Endodermal cell (in vitro differentiated cells): ENCODE results near the gene COASY. TPM values are rescaled to one million over a fixed set of nuclear protein-coding genes. Genes with fewer than 3 reads are reported as not detected.
A peak's percentile ranks its signal among the peaks of the same experiment; 100 is the strongest.

Experiments
- DNase-seq: peaks from one replicate; pipeline ENCODE4 v3.0.0-alpha.2; 2017
- H3K27ac ChIP-seq: 2 replicates; pipeline ENCODE4 v1.5.1; 2013; ENCODE audit warnings: mild to moderate bottlenecking, low read depth, low read length, moderate library complexity
- H3K27me3 ChIP-seq: 2 replicates; pipeline ENCODE4 v1.6.1; 2013; ENCODE audit warnings: mild to moderate bottlenecking, low read length, moderate library complexity; ENCODE audit not compliant: insufficient read depth, control insufficient read depth, poor library complexity, severe bottlenecking
- H3K36me3 ChIP-seq: 2 replicates; pipeline ENCODE4 v1.7.0; 2013; ENCODE audit warnings: mild to moderate bottlenecking, low read length, moderate library complexity; ENCODE audit not compliant: control insufficient read depth, insufficient read depth
- H3K4me1 ChIP-seq: one replicate; pipeline ENCODE4 v1.7.0; 2013; ENCODE audit warnings: low read length; ENCODE audit not compliant: control insufficient read depth, insufficient read depth
- H3K4me3 ChIP-seq: 2 replicates; pipeline ENCODE4 v1.5.1; 2013; ENCODE audit warnings: mild to moderate bottlenecking, low read length, moderate library complexity
- H3K9ac ChIP-seq: 2 replicates; pipeline ENCODE4 v1.6.1; 2013; ENCODE audit warnings: mild to moderate bottlenecking, low read length, moderate library complexity; ENCODE audit not compliant: poor library complexity, severe bottlenecking; ENCODE audit errors: extremely low read depth
- H3K9me3 ChIP-seq: 2 replicates; pipeline ENCODE4 v1.6.1; 2013; ENCODE audit warnings: mild to moderate bottlenecking, low read length, moderate library complexity; ENCODE audit not compliant: control insufficient read depth
- H3K27ac Mint-ChIP-seq: 2 replicates; pipeline ENCODE4 v1.8.0; 2020; ENCODE audit warnings: mixed read lengths
- H3K27me3 Mint-ChIP-seq: 2 replicates; pipeline ENCODE4 v1.8.0; 2021; ENCODE audit warnings: mild to moderate bottlenecking, mixed read lengths; ENCODE audit not compliant: insufficient read depth
- H3K36me3 Mint-ChIP-seq: 2 replicates; pipeline ENCODE4 v1.8.0; 2020; ENCODE audit warnings: low read depth, mixed read lengths
- H3K4me1 Mint-ChIP-seq: 2 replicates; pipeline ENCODE4 v1.8.0; 2020; ENCODE audit warnings: mixed read lengths
- H3K4me3 Mint-ChIP-seq: 2 replicates; pipeline ENCODE4 v1.8.0; 2020; ENCODE audit warnings: mild to moderate bottlenecking, moderate library complexity, mixed read lengths
- H3K9me3 Mint-ChIP-seq: 2 replicates; pipeline ENCODE4 v1.8.0; 2020; ENCODE audit warnings: mild to moderate bottlenecking, mixed read lengths
- WGBS, 2 experiments: methylation state at CpG; one replicate each; pipeline versions ENCODE4 v1.1.5 to v1.1.7; 2013; ENCODE audit warnings: missing lambda C conversion rate in 2 of 2, mixed read lengths in 1 of 2; ENCODE audit not compliant: insufficient coverage in 1 of 2, insufficient read length in 1 of 2; 5-methylcytosine and 5-hydroxymethylcytosine counted together
- microRNA-seq: library from miRNA; unstranded; fragments of <30 nt; microRNA quantifications from one replicate; pipeline ENCODE4 v1.2.0, GENCODE V29; 2020; ENCODE audit warnings: borderline microRNAs expressed
- total RNA-seq, 2 donors: library from RNA; stranded (reverse); fragmentation: NEBNext Ultra II Directional in 1 of 2; extraction: Animal tissue kit (Norgen Biotek cat#: 25700) in 1 of 2; gene quantifications; 2 replicates in 1 of 2; 3 replicates in 1 of 2; pipeline ENCODE4 v1.2.1, GENCODE V29; 2021
- TF ChIP-seq, protein P1 (sequence below): fragments of 200-600 bp; sonication (generic); conservative IDR thresholded peaks from 2 replicates; pipeline ENCODE4 v1.5.0; 2021; ENCODE audit warnings: antibody characterized with exemption, mild to moderate bottlenecking

Gene COASY
- total RNA-seq, 2 donors from 2014 or later = 97.7 to 99.4 TPM

DNA sequence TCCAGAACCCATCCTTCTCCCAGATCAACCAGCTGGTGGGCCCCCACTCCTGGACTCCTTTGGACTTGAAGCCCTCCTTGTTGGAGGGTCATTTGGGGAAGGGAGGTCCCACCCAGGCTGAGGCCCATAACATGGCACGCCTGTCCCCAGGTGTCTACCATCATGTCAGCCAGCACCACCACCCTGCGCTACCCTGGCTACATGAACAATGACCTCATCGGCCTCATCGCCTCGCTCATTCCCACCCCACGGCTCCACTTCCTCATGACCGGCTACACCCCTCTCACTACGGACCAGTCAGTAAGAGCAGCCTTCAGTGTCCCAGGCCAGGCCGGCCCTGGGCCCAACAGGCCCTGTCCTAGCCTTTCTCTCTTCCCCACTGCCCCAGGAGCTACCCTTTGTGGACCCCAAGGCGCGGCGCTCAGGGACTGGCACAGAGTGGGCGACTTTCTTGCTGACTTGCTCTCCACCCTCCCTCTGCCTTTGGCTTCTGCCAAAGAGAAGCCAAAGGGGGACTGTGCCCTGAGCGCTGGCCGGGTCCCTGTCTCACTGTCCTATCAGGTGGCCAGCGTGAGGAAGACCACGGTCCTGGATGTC lies 51.8 kb downstream of the COASY start:
- H3K27ac ChIP-seq = no peak overlapping the region
- H3K4me1 ChIP-seq = peaks cover 2% of the 10 kb centered on the region
- H3K36me3 ChIP-seq = peaks cover 43% of the 10 kb centered on the region
- Mint-ChIP-seq H3K9me3 (no peaks in the 10 kb centered on the region), H3K36me3 (peaks cover 37% of the 10 kb centered on the region), H3K4me1 (peaks cover 7% of the 10 kb centered on the region), H3K27me3 (no peaks in the 10 kb centered on the region), H3K4me3 (no peak overlapping the region), H3K27ac (no peak overlapping the region)
- H3K27me3 ChIP-seq = no peaks in the 10 kb centered on the region
- H3K4me3 ChIP-seq = no peak overlapping the region
- DNase-seq = no peak
- TF ChIP-seq, protein P1, sequence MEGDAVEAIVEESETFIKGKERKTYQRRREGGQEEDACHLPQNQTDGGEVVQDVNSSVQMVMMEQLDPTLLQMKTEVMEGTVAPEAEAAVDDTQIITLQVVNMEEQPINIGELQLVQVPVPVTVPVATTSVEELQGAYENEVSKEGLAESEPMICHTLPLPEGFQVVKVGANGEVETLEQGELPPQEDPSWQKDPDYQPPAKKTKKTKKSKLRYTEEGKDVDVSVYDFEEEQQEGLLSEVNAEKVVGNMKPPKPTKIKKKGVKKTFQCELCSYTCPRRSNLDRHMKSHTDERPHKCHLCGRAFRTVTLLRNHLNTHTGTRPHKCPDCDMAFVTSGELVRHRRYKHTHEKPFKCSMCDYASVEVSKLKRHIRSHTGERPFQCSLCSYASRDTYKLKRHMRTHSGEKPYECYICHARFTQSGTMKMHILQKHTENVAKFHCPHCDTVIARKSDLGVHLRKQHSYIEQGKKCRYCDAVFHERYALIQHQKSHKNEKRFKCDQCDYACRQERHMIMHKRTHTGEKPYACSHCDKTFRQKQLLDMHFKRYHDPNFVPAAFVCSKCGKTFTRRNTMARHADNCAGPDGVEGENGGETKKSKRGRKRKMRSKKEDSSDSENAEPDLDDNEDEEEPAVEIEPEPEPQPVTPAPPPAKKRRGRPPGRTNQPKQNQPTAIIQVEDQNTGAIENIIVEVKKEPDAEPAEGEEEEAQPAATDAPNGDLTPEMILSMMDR = no peak
- no peaks in the 10 kb centered on the region for H3K9me3 ChIP-seq
- no peak overlapping the region for H3K9ac ChIP-seq
- 97 to 100% methylated on average over 1 to 16 of the region's 17 CpGs for WGBS, 2 experiments

Small RNA genes within 50 kb of the gene (microRNA-seq; reads per million reads assigned to microRNA genes)
- 1.9 reads per million, percentile 9 among the genes with 10 or more reads in this experiment for gene MIR5010

Other genes starting within 250 kb of the COASY start
- 10 to 100 TPM; 27.5 to 32.4 TPM for gene STAT3, start 173.7 kb upstream of the COASY start, total RNA-seq
- gene CAVIN1, start 138.9 kb upstream of the COASY start, total RNA-seq = 1 to 10 TPM in 1 of 2 donors, under 1 TPM in 1; 0.51 to 3.1 TPM
- gene ATP6V0A1, start 103.3 kb upstream of the COASY start, total RNA-seq = 10 to 100 TPM; 45.2 to 53.1 TPM
- gene NAGLU, start 25.9 kb upstream of the COASY start, total RNA-seq = 10 to 100 TPM; 29.1 to 31.5 TPM
- 1 to 10 TPM; 2.4 to 2.8 TPM for gene HSD17B1, start 9.2 kb upstream of the COASY start, total RNA-seq
- gene MLX, start 5.0 kb downstream of the COASY start, total RNA-seq = 10 to 100 TPM; 37.1 to 38.5 TPM
- gene PSMC3IP, start 15.6 kb downstream of the COASY start, total RNA-seq = 10 to 100 TPM; 27.8 to 38.6 TPM
- 10 to 100 TPM; 51.5 to 55.4 TPM for gene RETREG3, start 47.2 kb downstream of the COASY start, total RNA-seq
- 100 to 1,000 TPM in 1 of 2 donors, 10 to 100 TPM in 1; 94.2 to 124 TPM for gene TUBG1, start 47.5 kb downstream of the COASY start, total RNA-seq
- gene TUBG2, start 97.1 kb downstream of the COASY start, total RNA-seq = 10 to 100 TPM; 32.4 to 38.0 TPM
- 10 to 100 TPM; 13.7 to 24.3 TPM for gene PLEKHH3, start 114.8 kb downstream of the COASY start, total RNA-seq
- gene CCR10, start 119.7 kb downstream of the COASY start, total RNA-seq = 1 to 10 TPM in 1 of 2 donors, under 1 TPM in 1; 0.70 to 1.7 TPM
- gene CNTNAP1, start 120.4 kb downstream of the COASY start, total RNA-seq = 10 to 100 TPM in 1 of 2 donors, 1 to 10 TPM in 1; 9.9 to 18.9 TPM
- 10 to 100 TPM; 26.0 to 27.2 TPM for gene EZH1, start 182.9 kb downstream of the COASY start, total RNA-seq
- gene RAMP2, start 199.1 kb downstream of the COASY start, total RNA-seq = 1 to 10 TPM; 4.9 to 5.1 TPM
- gene VPS25, start 211.3 kb downstream of the COASY start, total RNA-seq = 100 to 1,000 TPM; 114 to 126 TPM
- 1 to 10 TPM; 2.1 to 3.3 TPM for gene WNK4, start 218.5 kb downstream of the COASY start, total RNA-seq
- 10 to 100 TPM; 64.6 to 67.8 TPM for gene COA3, start 236.6 kb downstream of the COASY start, total RNA-seq
- gene CNTD1, start 236.7 kb downstream of the COASY start, total RNA-seq = not detected